Neuron (in vitro differentiated cells): ENCODE measurements around the gene DCST2.

Experiments used
- H2AFZ ChIP-seq: one replicate; pipeline ENCODE4 v1.6.1; 2013; ENCODE audit warnings: low read depth, mild to moderate bottlenecking, inconsistent platforms, low read length, moderate library complexity
- H3K27me3 ChIP-seq: one replicate; pipeline ENCODE4 v1.6.1; 2013; ENCODE audit warnings: low read length; ENCODE audit not compliant: insufficient read depth
- H3K36me3 ChIP-seq: one replicate; pipeline ENCODE4 v1.6.1; 2013; ENCODE audit warnings: low read length; ENCODE audit not compliant: insufficient read depth
- H3K4me1 ChIP-seq: one replicate; pipeline ENCODE4 v1.6.1; 2013; ENCODE audit warnings: low read length; ENCODE audit not compliant: insufficient read depth
- H3K4me3 ChIP-seq: 2 replicates; pipeline ENCODE4 v1.5.1; 2013; ENCODE audit warnings: mild to moderate bottlenecking, low read length, moderate library complexity
- H3K9me3 ChIP-seq: one replicate; pipeline ENCODE4 v1.6.1; 2013; ENCODE audit warnings: low read length

DCST2 gene

GRCh38 chr1:155037851-155038441 lies 4.4 kb upstream of the DCST2 start:
- no peak overlapping the region for H3K4me3 ChIP-seq
- H2AFZ ChIP-seq, result no peak overlapping the region

GRCh38 chr1:155037043-155037442 lies 3.5 kb upstream of the DCST2 start:
- H3K36me3 ChIP-seq, result no peaks in the 10 kb centered on the region
- no peaks in the 10 kb centered on the region for H3K27me3 ChIP-seq
- H2AFZ ChIP-seq, result no peak overlapping the region
- no peaks in the 10 kb centered on the region for H3K9me3 ChIP-seq
- H3K4me3 ChIP-seq, result no peak overlapping the region
- H3K4me1 ChIP-seq, result no peaks in the 10 kb centered on the region

More at GRCh38 chr1:155037851-155038441, 4.4 kb upstream of the DCST2 start:
- no peaks in the 10 kb centered on the region for H3K27me3 ChIP-seq
- no peaks in the 10 kb centered on the region for H3K9me3 ChIP-seq
- H3K4me1 ChIP-seq, result no peaks in the 10 kb centered on the region
- no peaks in the 10 kb centered on the region for H3K36me3 ChIP-seq

- Histone ChIP-seq H3K27me3 (no peaks in the 10 kb centered on the region), H3K4me3 (no peak overlapping the region), H2AFZ (no peak overlapping the region), H3K9me3 (no peaks in the 10 kb centered on the region), H3K4me1 (no peaks in the 10 kb centered on the region), H3K36me3 (no peaks in the 10 kb centered on the region)
Observed at GRCh38 chr1:155035936-155036335, 2.4 kb upstream of the DCST2 start.

- no peaks in the 10 kb centered on the region for H3K4me1 ChIP-seq
- no peaks in the 10 kb centered on the region for H3K9me3 ChIP-seq
- no peaks in the 10 kb centered on the region for H3K36me3 ChIP-seq
- H3K27me3 ChIP-seq, result no peaks in the 10 kb centered on the region
- H2AFZ ChIP-seq, result no peak overlapping the region
- H3K4me3 ChIP-seq, result no peak overlapping the region
Observed at GRCh38 chr1:155034318-155035208, 982 bp upstream of the DCST2 start.

GRCh38 chr1:155032886-155033285 lies 695 bp downstream of the DCST2 start:
- Histone ChIP-seq H3K4me3 (no peak overlapping the region), H3K4me1 (no peaks in the 10 kb centered on the region), H2AFZ (no peak overlapping the region), H3K9me3 (no peaks in the 10 kb centered on the region), H3K36me3 (no peaks in the 10 kb centered on the region), H3K27me3 (no peaks in the 10 kb centered on the region)

- Histone ChIP-seq H3K4me3 (no peak overlapping the region), H3K36me3 (no peaks in the 10 kb centered on the region), H3K27me3 (no peaks in the 10 kb centered on the region), H3K9me3 (no peaks in the 10 kb centered on the region), H2AFZ (no peak overlapping the region), H3K4me1 (no peaks in the 10 kb centered on the region)
Observed at GRCh38 chr1:155030899-155031298, 2.7 kb downstream of the DCST2 start.

- H3K36me3 ChIP-seq, result no peaks in the 10 kb centered on the region
- no peaks in the 10 kb centered on the region for H3K4me1 ChIP-seq
- H3K9me3 ChIP-seq, result no peaks in the 10 kb centered on the region
- no peak overlapping the region for H2AFZ ChIP-seq
- no peak overlapping the region for H3K4me3 ChIP-seq
- no peaks in the 10 kb centered on the region for H3K27me3 ChIP-seq
Observed at GRCh38 chr1:155030243-155030795, 3.3 kb downstream of the DCST2 start.

- Histone ChIP-seq H3K4me1 (no peaks in the 10 kb centered on the region), H3K27me3 (no peaks in the 10 kb centered on the region), H3K9me3 (no peaks in the 10 kb centered on the region), H2AFZ (no peak overlapping the region), H3K4me3 (no peak overlapping the region), H3K36me3 (no peaks in the 10 kb centered on the region)
Observed at GRCh38 chr1:155029513-155030242, 3.9 kb downstream of the DCST2 start.

GRCh38 chr1:155026588-155026987 lies 7.0 kb downstream of the DCST2 start:
- H3K9me3 ChIP-seq, result no peaks in the 10 kb centered on the region
- H3K4me1 ChIP-seq, result no peaks in the 10 kb centered on the region
- no peaks in the 10 kb centered on the region for H3K27me3 ChIP-seq
- H3K36me3 ChIP-seq, result no peaks in the 10 kb centered on the region
- no peak overlapping the region for H3K4me3 ChIP-seq
- no peak overlapping the region for H2AFZ ChIP-seq

GRCh38 chr1:155026154-155026553 lies 7.4 kb downstream of the DCST2 start:
- no peaks in the 10 kb centered on the region for H3K27me3 ChIP-seq
- H3K4me1 ChIP-seq, result no peaks in the 10 kb centered on the region
- no peaks in the 10 kb centered on the region for H3K36me3 ChIP-seq
- H3K4me3 ChIP-seq, result no peak overlapping the region
- H3K9me3 ChIP-seq, result no peaks in the 10 kb centered on the region
- H2AFZ ChIP-seq, result no peak overlapping the region

- Histone ChIP-seq H2AFZ (no peak overlapping the region), H3K4me1 (peaks cover 7% of the 10 kb centered on the region), H3K4me3 (no peak overlapping the region), H3K36me3 (no peaks in the 10 kb centered on the region), H3K27me3 (no peaks in the 10 kb centered on the region), H3K9me3 (no peaks in the 10 kb centered on the region)
Observed at GRCh38 chr1:155024315-155024714, 9.3 kb downstream of the DCST2 start.

- Histone ChIP-seq H3K4me1 (peaks cover 14% of the 10 kb centered on the region), H3K36me3 (no peaks in the 10 kb centered on the region), H2AFZ (no peak overlapping the region), H3K4me3 (no peak overlapping the region), H3K9me3 (no peaks in the 10 kb centered on the region), H3K27me3 (no peaks in the 10 kb centered on the region)
Observed at GRCh38 chr1:155023627-155024026, 10.0 kb downstream of the DCST2 start.

GRCh38 chr1:155022927-155023236 lies 10.7 kb downstream of the DCST2 start:
- Histone ChIP-seq H3K4me3 (no peak overlapping the region), H2AFZ (no peak overlapping the region), H3K36me3 (no peaks in the 10 kb centered on the region), H3K9me3 (no peaks in the 10 kb centered on the region), H3K27me3 (no peaks in the 10 kb centered on the region), H3K4me1 (peaks cover 20% of the 10 kb centered on the region)
